Nephron progenitor cell (in vitro differentiated cells): ENCODE results near the gene PPFIA4.

Source experiments
- DNase-seq: peaks from one replicate; pipeline ENCODE4 v3.0.0; 2021
- H3K27ac Mint-ChIP-seq: 2 replicates; pipeline ENCODE4 v1.8.0; 2021; ENCODE audit warnings: mild to moderate bottlenecking, moderate library complexity, mixed read lengths
- H3K27me3 Mint-ChIP-seq: 2 replicates; pipeline ENCODE4 v1.8.0; 2021; ENCODE audit warnings: mild to moderate bottlenecking, low read depth, mixed read lengths; ENCODE audit not compliant: poor library complexity
- H3K36me3 Mint-ChIP-seq: 2 replicates; pipeline ENCODE4 v1.8.0; 2021; ENCODE audit warnings: low read depth, mixed read lengths
- H3K4me1 Mint-ChIP-seq: 2 replicates; pipeline ENCODE4 v1.8.0; 2021; ENCODE audit warnings: mixed read lengths
- H3K4me3 Mint-ChIP-seq: 2 replicates; pipeline ENCODE4 v1.8.0; 2021; ENCODE audit warnings: mild to moderate bottlenecking, moderate library complexity, mixed read lengths
- H3K9me3 Mint-ChIP-seq: 2 replicates; pipeline ENCODE4 v1.8.0; 2021; ENCODE audit warnings: mild to moderate bottlenecking, moderate library complexity, mixed read lengths
- CTCF ChIP-seq: fragments of 200-600 bp; sonication (generic); IDR thresholded peaks from 2 replicates; pipeline ENCODE4 v1.5.0; 2021; ENCODE audit warnings: antibody characterized with exemption

Gene PPFIA4

GRCh38 chr1:203040513-203041275, 14.4 kb downstream of the PPFIA4 start:
- no peak for TF ChIP-seq CTCF
- Mint-ChIP-seq H3K27me3 (peaks cover 6% of the 10 kb centered on the region), H3K27ac (peak overlapping the region; percentile 73), H3K4me3 (no peak overlapping the region), H3K36me3 (peaks cover 22% of the 10 kb centered on the region), H3K9me3 (no peaks in the 10 kb centered on the region), H3K4me1 (peaks cover 28% of the 10 kb centered on the region)
- no peak for DNase-seq

GRCh38 chr1:203041351-203041932, 15.2 kb downstream of the PPFIA4 start:
- Mint-ChIP-seq H3K9me3 (no peaks in the 10 kb centered on the region), H3K27me3 (peaks cover 6% of the 10 kb centered on the region), H3K4me3 (no peak overlapping the region), H3K36me3 (peaks cover 28% of the 10 kb centered on the region), H3K27ac (peak overlapping the region; percentile 73), H3K4me1 (peaks cover 25% of the 10 kb centered on the region)
- no peak for DNase-seq
- TF ChIP-seq CTCF = no peak

GRCh38 chr1:203043830-203044545, 17.7 kb downstream of the PPFIA4 start:
- Mint-ChIP-seq H3K27me3 (no peaks in the 10 kb centered on the region), H3K4me1 (peaks cover 39% of the 10 kb centered on the region), H3K4me3 (no peak overlapping the region), H3K36me3 (peaks cover 44% of the 10 kb centered on the region), H3K27ac (no peak overlapping the region), H3K9me3 (no peaks in the 10 kb centered on the region)
- DNase-seq = no peak
- TF ChIP-seq CTCF = no peak

GRCh38 chr1:203044546-203045250, 18.4 kb downstream of the PPFIA4 start:
- no peak overlapping the region for H3K4me3 Mint-ChIP-seq
- no peak overlapping the region for H3K27ac Mint-ChIP-seq
- no peaks in the 10 kb centered on the region for H3K27me3 Mint-ChIP-seq
- peaks cover 35% of the 10 kb centered on the region for H3K4me1 Mint-ChIP-seq
- TF ChIP-seq CTCF = no peak
- H3K36me3 Mint-ChIP-seq = peaks cover 39% of the 10 kb centered on the region
- DNase-seq = no peak
- H3K9me3 Mint-ChIP-seq = no peaks in the 10 kb centered on the region

- Mint-ChIP-seq H3K36me3 (peaks cover 44% of the 10 kb centered on the region), H3K27me3 (no peaks in the 10 kb centered on the region)
- no peak for TF ChIP-seq CTCF
These were observed 19.0 kb downstream of the PPFIA4 start for GRCh38 chr1:203045336-203045735.

More at GRCh38 chr1:203045336-203045735, 19.0 kb downstream of the PPFIA4 start:
- no peak for DNase-seq
- peak overlapping the region; percentile 48 for H3K27ac Mint-ChIP-seq
- H3K9me3 Mint-ChIP-seq = no peaks in the 10 kb centered on the region
- H3K4me1 Mint-ChIP-seq = peaks cover 35% of the 10 kb centered on the region
- H3K4me3 Mint-ChIP-seq = no peak overlapping the region
